NCI-H1105 (cell line): Measurements from ENCODE around the gene ATG4B.
"Not testable (repeated sequence)": the region's sequence is repeated elsewhere in the genome, so short reads cannot be mapped to it uniquely, and the experiment has no call there.

Source experiments
- DNase-seq: peaks from one replicate; lab custom pipeline; 2025; lab: John Stamatoyannopoulos, UW

Gene ATG4B

GRCh38 chr2:241637018-241637794, at the start of gene ATG4B, which contains the start of gene THAP4:
Gene ATG4B (plus strand): TSS chr2:241637693. CDS start chr2:241637715, 22 bp downstream.
Gene THAP4 (minus strand): TSS chr2:241637158. CDS start chr2:241637017, 141 bp downstream.
- peak; percentile 71 for DNase-seq

- DNase-seq: not testable (repeated sequence)
Measured at GRCh38 chr2:241589863-241590262, 47.6 kb upstream of the ATG4B start.

GRCh38 chr2:241590496-241591455, 46.7 kb upstream of the ATG4B start:
- DNase-seq: not testable (repeated sequence)

GRCh38 chr2:241592126-241592845, 45.2 kb upstream of the ATG4B start:
- DNase-seq: no peak

DNA sequence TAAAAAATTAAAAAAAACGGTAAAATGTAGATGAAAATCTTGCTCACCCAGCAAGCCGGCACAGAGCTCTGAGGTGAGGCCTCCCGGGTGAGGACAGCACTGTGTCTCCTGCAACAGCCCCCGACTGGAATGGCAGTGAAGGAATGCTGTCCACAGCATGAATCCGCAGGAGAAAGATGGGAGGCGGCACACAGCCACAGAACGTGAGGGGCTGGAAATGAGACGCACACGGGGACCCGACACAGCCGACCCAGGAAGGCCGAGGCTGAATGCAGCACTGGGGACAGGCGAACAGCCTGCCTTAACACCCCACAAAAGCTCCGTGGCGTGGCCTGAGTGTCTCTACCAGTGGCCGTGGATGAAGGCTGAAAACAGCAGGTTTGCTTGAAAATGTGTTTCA, 44.2 kb upstream of the ATG4B start:
- no peak for DNase-seq

GRCh38 chr2:241595600-241596140, 41.8 kb upstream of the ATG4B start:
- DNase-seq: no peak

DNA sequence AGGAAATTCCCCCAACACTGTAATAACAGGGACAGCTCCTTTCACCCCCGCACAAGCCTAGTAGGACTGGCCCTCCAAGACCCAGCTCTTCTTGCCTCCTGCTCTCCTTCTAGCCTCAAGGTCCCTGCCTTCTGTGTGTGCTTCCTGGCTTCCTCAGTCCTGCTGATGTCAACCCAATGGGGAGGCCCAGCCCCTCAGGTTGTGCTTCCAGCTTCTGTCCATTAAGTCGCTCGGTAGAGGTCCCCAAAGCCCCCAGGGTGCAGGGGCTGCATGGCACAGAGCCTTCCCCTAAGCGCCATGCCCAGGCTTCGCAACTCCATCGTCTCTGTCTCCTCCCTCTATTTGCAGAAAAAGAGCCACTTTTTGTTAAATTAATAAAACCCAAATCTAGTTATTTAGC, 39.9 kb upstream of the ATG4B start:
- no peak for DNase-seq

GRCh38 chr2:241598061-241598460, 39.4 kb upstream of the ATG4B start:
- no peak for DNase-seq

GRCh38 chr2:241598487-241598886, 39.0 kb upstream of the ATG4B start:
- peak; percentile 3 for DNase-seq

GRCh38 chr2:241599615-241600014, 37.9 kb upstream of the ATG4B start:
- DNase-seq: no peak

GRCh38 chr2:241601841-241602240, 35.7 kb upstream of the ATG4B start:
- no peak for DNase-seq

GRCh38 chr2:241602720-241603119, 34.8 kb upstream of the ATG4B start:
- DNase-seq: no peak

GRCh38 chr2:241603686-241604085, 33.8 kb upstream of the ATG4B start:
- DNase-seq: no peak

DNA sequence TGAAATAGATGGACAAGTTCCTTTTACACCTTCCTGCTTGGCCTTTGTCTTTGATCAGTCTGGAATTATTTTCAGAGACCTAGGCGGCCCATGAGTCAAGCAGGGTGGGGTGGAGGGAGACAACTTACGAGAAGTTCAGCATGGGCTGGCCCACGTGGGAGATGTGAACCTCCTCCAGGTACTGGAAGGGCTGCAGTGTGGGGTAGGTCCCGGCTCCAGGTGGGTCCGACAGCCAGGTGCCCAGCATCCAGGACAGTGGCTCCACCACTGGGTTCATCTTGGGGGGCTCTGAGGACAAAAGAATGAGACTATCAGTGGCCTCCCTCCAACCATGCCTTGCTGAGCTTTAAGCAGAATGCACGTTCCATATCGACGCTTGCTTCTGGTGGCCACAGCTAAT, 31.3 kb upstream of the ATG4B start:
- DNase-seq: no peak

DNA sequence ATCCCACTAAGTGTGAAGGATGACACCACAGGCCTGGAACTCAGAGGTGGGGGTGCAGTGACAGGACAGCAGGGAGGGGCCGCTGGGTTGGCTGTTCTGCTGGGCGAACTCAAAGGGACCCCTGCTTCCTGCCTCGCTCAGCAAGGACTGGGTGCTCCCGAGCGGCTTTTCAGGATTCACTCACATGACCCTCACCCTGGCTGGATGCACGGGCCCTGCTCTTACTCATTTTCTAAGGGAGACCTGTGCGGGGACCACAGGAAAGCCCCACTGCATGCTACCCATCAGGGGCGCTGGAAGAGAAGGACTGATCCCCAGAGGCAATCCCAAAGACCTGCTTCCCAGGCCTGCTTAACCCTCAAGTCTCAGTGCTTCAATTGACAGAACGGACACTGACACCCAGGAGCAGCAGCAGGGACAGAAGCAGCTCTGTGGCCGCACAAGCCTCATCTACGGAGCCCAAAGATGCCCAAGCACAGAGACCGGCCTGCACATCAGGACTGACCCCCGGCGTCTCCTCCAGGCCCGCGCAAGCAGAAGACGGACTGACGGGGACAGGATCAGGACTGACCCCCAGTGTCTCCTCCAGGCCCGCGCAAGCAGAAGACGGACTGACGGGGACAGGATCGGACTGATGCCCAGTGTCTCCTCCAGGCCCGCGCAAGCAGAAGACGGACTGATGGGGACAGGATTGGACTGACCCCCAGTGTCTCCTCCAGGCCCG, 30.2 kb upstream of the ATG4B start:
- no peak for DNase-seq

GRCh38 chr2:241608881-241609280, 28.6 kb upstream of the ATG4B start:
- no peak for DNase-seq

DNA sequence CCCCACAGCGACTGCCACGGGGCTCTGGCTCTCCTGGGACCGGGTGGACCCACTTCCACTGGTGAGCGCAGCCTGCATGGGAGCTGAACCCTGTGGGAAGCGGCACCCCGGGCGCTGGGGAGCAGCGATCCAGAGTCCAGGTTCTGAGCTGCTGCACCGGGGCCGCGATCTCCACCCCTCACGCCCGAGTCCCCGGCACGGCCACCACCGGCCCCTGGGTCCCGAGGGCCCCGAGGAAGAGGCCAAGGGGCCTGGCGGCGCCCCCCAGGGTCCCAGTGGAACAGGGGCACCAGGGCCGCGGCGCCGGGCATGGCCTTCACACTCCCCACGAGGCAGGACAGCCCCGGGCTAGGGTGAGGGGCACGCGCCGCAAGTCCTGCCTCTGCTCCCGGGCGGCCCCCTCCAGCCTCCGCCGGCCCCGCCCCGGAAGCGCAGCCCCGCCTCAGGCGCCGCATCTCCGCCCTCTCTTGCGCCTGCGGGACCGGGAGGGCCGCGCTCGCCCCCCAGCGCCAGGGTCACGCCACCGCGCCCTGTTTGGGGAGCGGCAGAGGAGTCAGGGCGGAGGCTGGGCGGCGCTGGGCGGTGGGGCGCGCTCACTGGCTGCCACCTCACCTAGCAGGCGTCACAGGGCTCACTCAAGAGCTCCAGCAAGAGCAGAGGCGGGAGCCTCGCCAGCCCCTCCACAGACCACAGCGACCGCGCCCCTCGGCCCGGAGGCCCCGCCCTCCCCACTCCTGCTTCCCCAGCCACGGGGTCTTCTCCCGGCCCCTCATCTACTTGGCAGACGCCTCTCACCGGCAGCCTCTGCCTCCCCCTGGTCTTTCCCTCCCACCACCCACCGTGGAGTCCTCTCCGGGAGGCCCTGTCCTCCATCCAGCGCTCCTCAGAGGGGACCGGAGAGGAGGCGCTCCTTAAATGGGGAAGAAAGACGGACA, 27.4 kb upstream of the ATG4B start:
- peak; percentile 73 for DNase-seq

DNA sequence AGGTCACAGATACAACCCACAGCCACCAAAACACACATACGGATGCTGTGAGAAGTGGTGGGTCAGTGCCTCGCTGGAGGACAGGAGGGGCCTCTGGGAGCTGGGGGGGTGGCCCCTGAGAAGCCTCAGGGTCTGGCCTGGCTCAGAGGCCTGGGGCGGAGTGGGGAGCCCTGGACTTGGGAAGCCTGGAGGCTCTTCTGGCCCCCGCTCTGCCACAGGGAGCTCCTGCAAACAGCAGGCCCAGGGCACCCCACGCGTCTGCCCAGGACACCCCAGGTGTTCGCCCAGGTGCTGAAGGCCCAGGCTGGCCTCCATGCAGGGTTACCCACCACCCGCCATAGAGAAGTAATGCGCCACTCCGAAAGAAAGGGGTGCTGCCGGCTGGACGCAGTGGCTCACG, 26.4 kb upstream of the ATG4B start:
- no peak for DNase-seq

DNA sequence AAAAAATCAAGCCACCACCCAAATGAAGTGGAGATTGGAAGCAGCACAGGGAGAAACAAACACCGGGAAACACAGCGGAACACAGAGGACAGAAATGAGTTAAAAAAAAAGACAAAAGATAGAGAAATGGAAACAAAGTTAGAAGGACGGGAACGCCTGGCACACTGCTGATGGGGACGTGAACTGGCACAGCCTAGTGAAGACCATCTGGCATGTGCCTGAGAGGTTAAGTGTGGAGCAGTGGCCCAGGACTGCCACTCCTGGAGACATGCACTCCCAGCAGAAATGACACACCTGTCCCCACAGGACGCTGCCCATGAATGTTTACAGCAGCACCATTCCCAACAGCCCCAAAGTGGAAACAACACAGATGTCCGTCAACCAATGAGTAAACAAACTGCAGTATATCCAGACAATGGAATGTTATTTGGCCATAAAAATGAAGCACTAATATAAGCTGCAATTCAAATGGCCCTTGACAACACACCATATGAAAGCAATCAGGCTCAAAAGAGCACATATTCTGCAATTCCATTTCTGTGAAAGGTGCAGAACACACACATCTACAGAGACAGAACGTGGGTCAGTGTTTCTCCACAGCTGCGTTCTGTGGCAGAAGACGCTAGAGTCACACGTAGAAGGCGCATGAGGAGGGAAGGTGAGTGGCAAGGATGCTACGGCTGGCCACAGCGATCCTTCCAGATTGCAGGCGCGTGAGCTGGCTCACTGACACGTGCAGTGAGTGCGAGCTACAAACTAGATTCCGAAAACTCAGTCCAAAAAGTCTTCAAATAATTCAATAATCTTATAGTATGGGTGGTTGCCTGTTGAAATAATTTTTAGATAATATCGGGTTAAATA, 25.1 kb upstream of the ATG4B start:
- DNase-seq: no peak
